K562 (cell line): ENCODE results near the gene TPK1. TPM values are rescaled to one million over a fixed set of nuclear protein-coding genes. Genes with fewer than 3 reads are reported as not detected.

ENCODE experiments used
- BCL6 ChIP-seq: fragments of 250-450 bp; sonication (Bioruptor Pico); IDR thresholded peaks from 2 replicates; pipeline ENCODE4 v1.4.0; 2020
- BCOR ChIP-seq: fragments of 450-650 bp; IDR thresholded peaks from 2 replicates; pipeline ENCODE4 v1.6.1; 2016
- BRD4 ChIP-seq: fragments of 200-600 bp; sonication (generic); IDR thresholded peaks from 2 replicates; pipeline ENCODE4 v1.6.1; 2017; ENCODE audit warnings: inconsistent platforms
- CBFA2T2 ChIP-seq: fragments of 450-650 bp; conservative IDR thresholded peaks from 2 replicates; pipeline ENCODE4 v1.6.1; 2017; ENCODE audit warnings: mild to moderate bottlenecking
- ESRRA ChIP-seq: fragments of 450-650 bp; IDR thresholded peaks from 2 replicates; pipeline ENCODE4 v1.6.1; 2014; ENCODE audit warnings: low read depth, mild to moderate bottlenecking, moderate library complexity, borderline replicate concordance
- HDAC1 ChIP-seq, 2 experiments: fragments of 450-650 bp; IDR thresholded peaks; 2 replicates each; pipeline ENCODE4 v1.6.1; 2016 to 2017; ENCODE audit warnings: inconsistent platforms in 1 of 2, mild to moderate bottlenecking in 1 of 2, moderate library complexity in 1 of 2
- HNRNPH1 ChIP-seq: fragments of 200-400 bp; formaldehyde crosslinking; optimal IDR thresholded peaks from 2 replicates; pipeline ENCODE3; 2017; ENCODE audit warnings: low read depth, mild to moderate bottlenecking, low read length, moderate library complexity
- HOXB6 ChIP-seq: fragments of 250-450 bp; sonication (Bioruptor Pico); IDR thresholded peaks from 2 replicates; pipeline ENCODE4 v1.5.1; 2022; ENCODE audit warnings: mild to moderate bottlenecking, borderline replicate concordance
- KHSRP ChIP-seq: fragments of 450-650 bp; IDR thresholded peaks from 2 replicates; pipeline ENCODE4 v1.6.1; 2017
- MAFF ChIP-seq: IDR thresholded peaks from 2 replicates; pipeline ENCODE4 v1.6.1; 2012; ENCODE audit warnings: low read length, improper control_type of control experiment
- NR3C1 ChIP-seq: sonication (generic); formaldehyde crosslinking; IDR thresholded peaks from 2 replicates; pipeline ENCODE4 v1.8.1; 2022; ENCODE audit warnings: missing genetic modification reagents
- PCBP1 ChIP-seq: fragments of 200-400 bp; formaldehyde crosslinking; IDR thresholded peaks from 2 replicates; pipeline ENCODE4 v1.6.1; 2018; ENCODE audit warnings: mild to moderate bottlenecking, low read depth, low read length; ENCODE audit not compliant: poor library complexity, severe bottlenecking
- PHF21A ChIP-seq: fragments of 450-650 bp; IDR thresholded peaks from 2 replicates; pipeline ENCODE4 v1.6.1; 2017; ENCODE audit warnings: low read depth, borderline replicate concordance
- PML ChIP-seq: IDR thresholded peaks from 2 replicates; pipeline ENCODE4 v1.6.1; 2012; ENCODE audit warnings: low read length, inconsistent platforms
- PYGO2 ChIP-seq: fragments of 450-650 bp; IDR thresholded peaks from 2 replicates; pipeline ENCODE4 v1.6.1; 2016; ENCODE audit warnings: mild to moderate bottlenecking, missing genetic modification characterization, moderate library complexity, missing compliant biosample characterization
- RUNX1 ChIP-seq: sonication (generic); IDR thresholded peaks from 2 replicates; pipeline ENCODE4 v1.6.1; 2016; ENCODE audit warnings: antibody characterized with exemption, low read depth
- SMARCA4 ChIP-seq: fragments of 450-650 bp; IDR thresholded peaks from 2 replicates; pipeline ENCODE4 v1.6.1; 2016
- SOX6 ChIP-seq: fragments of 450-650 bp; IDR thresholded peaks from 2 replicates; pipeline ENCODE4 v1.6.1; 2014; ENCODE audit warnings: mild to moderate bottlenecking
- TGIF2 ChIP-seq: sonication (generic); formaldehyde crosslinking; IDR thresholded peaks from 2 replicates; pipeline ENCODE4 v1.8.1; 2022; ENCODE audit warnings: mild to moderate bottlenecking, missing genetic modification reagents, moderate library complexity
- TRIM28 ChIP-seq: fragments of 450-650 bp; IDR thresholded peaks from 2 replicates; pipeline ENCODE4 v1.6.1; 2017
- ZEB2 ChIP-seq: fragments of 450-650 bp; IDR thresholded peaks from 2 replicates; pipeline ENCODE4 v1.6.1; 2016
- ZNF197 ChIP-seq: fragments of 200-800 bp; sonication (Bioruptor generic); IDR thresholded peaks from 2 replicates; pipeline ENCODE4 v1.6.1; 2016; ENCODE audit warnings: low read depth, missing genetic modification characterization, missing compliant biosample characterization
- ZNF212 ChIP-seq: fragments of 450-650 bp; formaldehyde crosslinking; IDR thresholded peaks from 2 replicates; pipeline ENCODE4 v1.4.0; 2020; ENCODE audit warnings: mild to moderate bottlenecking
- ZNF217 ChIP-seq: sonication (generic); formaldehyde crosslinking; IDR thresholded peaks from 2 replicates; pipeline ENCODE4 v1.8.0; 2022; ENCODE audit warnings: mild to moderate bottlenecking, missing genetic modification reagents
- ZNF436 ChIP-seq: fragments of 250-450, 450-650 bp; sonication (Bioruptor Pico); formaldehyde crosslinking; IDR thresholded peaks from 2 replicates; pipeline ENCODE4 v1.7.0; 2020; ENCODE audit warnings: mild to moderate bottlenecking
- polyA plus RNA-seq, 8 experiments: library from polyadenylated mRNA; depleted of rRNA in 4 of 8; stranded (reverse) in 5 of 8; unstranded in 3 of 8; fragments of >200 nt; fragmentation: Nextera tagmentation in 2 of 8; fragmentation: Illumina TruSeq in 1 of 8; extraction: Ambion mirVana in 2 of 8; extraction: Trizol in 1 of 8; gene quantifications; 2 replicates each; pipeline versions ENCODE4 v1.2.1 to v1.2.3, GENCODE V29; 2011 to 2014; ENCODE audit warnings: inconsistent platforms in 1 of 8, missing spikeins in 1 of 8
- total RNA-seq, 7 experiments: library from RNA; depleted of rRNA in 6 of 7; stranded (reverse); fragments of >200 nt in 6 of 7; fragmentation: Illumina TruSeq in 2 of 7; extraction: Trizol in 2 of 7; gene quantifications; 2 replicates each; pipeline versions ENCODE4 v1.2.1 to v1.2.3, GENCODE V29; 2011 to 2021; ENCODE audit warnings: low replicate concordance in 1 of 7
- TF ChIP-seq, protein P1 (sequence below): sonication (generic); formaldehyde crosslinking; IDR thresholded peaks from 2 replicates; pipeline ENCODE4 v1.8.0; 2023; ENCODE audit warnings: mild to moderate bottlenecking, missing genetic modification reagents
- TF ChIP-seq, protein P2 (sequence below): fragments of 150-350 bp; IDR thresholded peaks from 2 replicates; pipeline ENCODE4 v1.6.1; 2014; ENCODE audit warnings: low read depth, mild to moderate bottlenecking, low read length, borderline replicate concordance

Gene TPK1
- total and polyA plus RNA-seq, 9 of the 15 experiments (the other 6 are each of a cell fraction or from before 2014, with no cell fraction given), result 5.1 to 16.2 (median 9.2) TPM

DNA sequence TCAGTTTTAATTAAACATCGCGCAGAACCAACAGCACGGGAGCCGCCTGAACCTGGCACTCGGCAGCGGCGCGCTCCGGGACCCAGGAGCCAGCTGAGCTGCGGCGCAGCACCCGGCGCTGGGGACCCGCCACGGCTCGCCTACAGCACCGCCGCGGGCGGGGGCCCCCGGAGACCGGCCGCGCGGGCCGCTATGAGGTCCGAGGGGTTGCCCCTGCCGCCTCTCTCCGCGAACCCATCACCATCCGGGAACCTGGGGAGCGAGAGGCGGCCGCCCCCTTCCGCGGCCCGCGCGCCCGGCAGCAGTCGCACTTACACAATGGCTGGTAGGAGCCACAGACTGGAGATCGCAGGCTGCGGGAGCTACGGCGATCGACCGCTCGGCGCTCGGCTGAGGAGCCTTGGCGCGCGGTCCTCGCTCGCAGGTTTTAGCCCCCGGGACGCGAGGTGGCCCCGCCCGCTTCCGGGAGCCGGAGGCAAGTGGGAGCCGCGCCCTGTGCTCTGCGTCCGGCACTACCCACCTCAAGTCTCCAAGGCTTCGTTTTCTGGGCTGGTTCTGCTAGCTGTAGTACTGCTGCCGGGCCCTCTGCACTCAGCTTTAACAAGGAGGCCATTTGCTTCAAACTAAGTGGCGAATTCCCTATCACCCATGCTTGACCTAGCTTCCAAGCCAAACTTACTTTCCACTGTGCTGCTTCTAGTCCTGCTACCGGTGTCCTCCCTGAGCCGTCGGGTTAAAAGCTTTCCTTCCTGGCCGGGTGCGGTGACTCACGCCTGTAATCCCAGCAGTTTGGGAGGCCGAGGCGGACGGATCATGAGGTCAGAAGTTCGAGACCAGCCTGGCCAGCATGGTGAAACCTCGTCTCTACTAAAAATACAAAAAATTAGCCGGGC lies at the start of gene TPK1 (continued):
- TF ChIP-seq, protein P1, sequence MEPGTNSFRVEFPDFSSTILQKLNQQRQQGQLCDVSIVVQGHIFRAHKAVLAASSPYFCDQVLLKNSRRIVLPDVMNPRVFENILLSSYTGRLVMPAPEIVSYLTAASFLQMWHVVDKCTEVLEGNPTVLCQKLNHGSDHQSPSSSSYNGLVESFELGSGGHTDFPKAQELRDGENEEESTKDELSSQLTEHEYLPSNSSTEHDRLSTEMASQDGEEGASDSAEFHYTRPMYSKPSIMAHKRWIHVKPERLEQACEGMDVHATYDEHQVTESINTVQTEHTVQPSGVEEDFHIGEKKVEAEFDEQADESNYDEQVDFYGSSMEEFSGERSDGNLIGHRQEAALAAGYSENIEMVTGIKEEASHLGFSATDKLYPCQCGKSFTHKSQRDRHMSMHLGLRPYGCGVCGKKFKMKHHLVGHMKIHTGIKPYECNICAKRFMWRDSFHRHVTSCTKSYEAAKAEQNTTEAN (CRISPR knock-in tag), result peak; percentile 47; the same call in 1 of the 2 replicates
- TF ChIP-seq BCOR (peak; percentile 96), SOX6 (peak; percentile 82), PHF21A (peak; percentile 68; the same call in 1 of the 2 replicates), SMARCA4 (peak; percentile 83), KHSRP (no peak), ZNF197 (CRISPR knock-in tag) (0 out of 2 replicates have a peak, but pooled peaks have one; percentile 7), BCL6 (0 out of 2 replicates have a peak, but pooled peaks have one; percentile 17), ZNF217 (CRISPR knock-in tag) (no peak), HDAC1 (IDR thresholded peaks at IDR 0.05) (peak in 1 of 2 experiments; percentile 39; a peak in 1 of 4 replicates), CBFA2T2 (no peak), ZEB2 (0 out of 2 replicates have a peak, but pooled peaks have one; percentile 31), BRD4 (peak; percentile 88; the same call in 1 of the 2 replicates), MAFF (no peak), ESRRA (peak; percentile 68; the same call in 1 of the 2 replicates), HOXB6 (CRISPR knock-in tag) (no peak), ZNF436 (no peak), TGIF2 (CRISPR knock-in tag) (no peak; the same call in 1 of the 2 replicates), ZNF212 (CRISPR knock-in tag) (0 out of 2 replicates have a peak, but pooled peaks have one; percentile 14), PML (peak; percentile 43; the same call in 1 of the 2 replicates), PCBP1 (peak; percentile 90), PYGO2 (tag) (no peak), HNRNPH1 (no peak), TRIM28 (peak; percentile 80; the same call in 1 of the 2 replicates), RUNX1 (no peak), NR3C1 (CRISPR knock-in tag) (no peak)
- TF ChIP-seq, protein P2, sequence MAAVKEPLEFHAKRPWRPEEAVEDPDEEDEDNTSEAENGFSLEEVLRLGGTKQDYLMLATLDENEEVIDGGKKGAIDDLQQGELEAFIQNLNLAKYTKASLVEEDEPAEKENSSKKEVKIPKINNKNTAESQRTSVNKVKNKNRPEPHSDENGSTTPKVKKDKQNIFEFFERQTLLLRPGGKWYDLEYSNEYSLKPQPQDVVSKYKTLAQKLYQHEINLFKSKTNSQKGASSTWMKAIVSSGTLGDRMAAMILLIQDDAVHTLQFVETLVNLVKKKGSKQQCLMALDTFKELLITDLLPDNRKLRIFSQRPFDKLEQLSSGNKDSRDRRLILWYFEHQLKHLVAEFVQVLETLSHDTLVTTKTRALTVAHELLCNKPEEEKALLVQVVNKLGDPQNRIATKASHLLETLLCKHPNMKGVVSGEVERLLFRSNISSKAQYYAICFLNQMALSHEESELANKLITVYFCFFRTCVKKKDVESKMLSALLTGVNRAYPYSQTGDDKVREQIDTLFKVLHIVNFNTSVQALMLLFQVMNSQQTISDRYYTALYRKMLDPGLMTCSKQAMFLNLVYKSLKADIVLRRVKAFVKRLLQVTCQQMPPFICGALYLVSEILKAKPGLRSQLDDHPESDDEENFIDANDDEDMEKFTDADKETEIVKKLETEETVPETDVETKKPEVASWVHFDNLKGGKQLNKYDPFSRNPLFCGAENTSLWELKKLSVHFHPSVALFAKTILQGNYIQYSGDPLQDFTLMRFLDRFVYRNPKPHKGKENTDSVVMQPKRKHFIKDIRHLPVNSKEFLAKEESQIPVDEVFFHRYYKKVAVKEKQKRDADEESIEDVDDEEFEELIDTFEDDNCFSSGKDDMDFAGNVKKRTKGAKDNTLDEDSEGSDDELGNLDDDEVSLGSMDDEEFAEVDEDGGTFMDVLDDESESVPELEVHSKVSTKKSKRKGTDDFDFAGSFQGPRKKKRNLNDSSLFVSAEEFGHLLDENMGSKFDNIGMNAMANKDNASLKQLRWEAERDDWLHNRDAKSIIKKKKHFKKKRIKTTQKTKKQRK, result 0 out of 2 replicates have a peak, but pooled peaks have one; percentile 59
